GM12874 (cell line): ENCODE results near the gene QPCT.

Source experiments
- CTCF ChIP-seq: IDR thresholded peaks from 2 replicates; pipeline ENCODE4 v1.5.1; 2011; ENCODE audit warnings: low read depth, mild to moderate bottlenecking, control low read depth, low read length, moderate library complexity; ENCODE audit not compliant: insufficient read depth

The QPCT gene

GRCh38 chr2:37361994-37362698, 17.7 kb downstream of the QPCT start:
- no peak for TF ChIP-seq CTCF

GRCh38 chr2:37364351-37364750, 19.9 kb downstream of the QPCT start:
- no peak for TF ChIP-seq CTCF

DNA sequence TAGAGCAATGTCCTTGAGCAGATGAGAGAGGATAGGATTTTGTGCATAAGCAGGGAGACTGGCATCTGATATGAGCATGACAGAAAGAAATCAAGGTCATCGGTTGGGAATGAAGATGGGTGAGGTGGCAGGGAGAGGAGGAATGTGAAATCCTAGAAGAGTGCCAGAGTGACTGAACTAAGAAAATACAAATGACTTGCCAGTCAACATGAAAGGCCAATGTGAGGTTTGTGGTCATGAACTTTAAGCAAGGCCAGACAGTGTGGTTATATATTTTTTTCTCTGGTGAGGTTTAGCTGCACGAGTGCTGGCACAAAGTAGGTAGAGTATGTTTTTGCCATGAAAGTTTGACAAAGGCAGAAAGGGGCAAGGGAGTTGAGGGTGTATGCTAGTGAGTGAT, 21.2 kb downstream of the QPCT start:
- TF ChIP-seq CTCF = no peak

DNA sequence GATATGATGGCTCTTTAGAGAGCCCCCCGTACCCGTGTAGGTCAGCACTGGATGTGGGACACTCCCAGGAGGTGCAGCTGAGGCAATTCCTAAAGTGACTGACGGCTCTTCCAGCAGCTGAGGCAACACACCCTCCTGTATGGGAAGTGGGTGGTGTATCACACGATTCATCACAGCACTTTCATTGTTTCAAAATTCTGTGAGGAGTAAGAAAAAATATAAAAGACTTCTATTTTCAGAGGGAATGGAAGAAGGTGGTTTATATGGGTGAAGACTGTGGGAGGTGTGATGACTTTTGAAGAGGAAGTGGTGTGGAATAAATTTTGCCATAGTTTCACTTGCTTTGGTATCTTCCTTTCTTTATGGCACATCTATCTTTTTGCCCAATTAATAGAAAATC, 22.3 kb downstream of the QPCT start:
- no peak for TF ChIP-seq CTCF

DNA sequence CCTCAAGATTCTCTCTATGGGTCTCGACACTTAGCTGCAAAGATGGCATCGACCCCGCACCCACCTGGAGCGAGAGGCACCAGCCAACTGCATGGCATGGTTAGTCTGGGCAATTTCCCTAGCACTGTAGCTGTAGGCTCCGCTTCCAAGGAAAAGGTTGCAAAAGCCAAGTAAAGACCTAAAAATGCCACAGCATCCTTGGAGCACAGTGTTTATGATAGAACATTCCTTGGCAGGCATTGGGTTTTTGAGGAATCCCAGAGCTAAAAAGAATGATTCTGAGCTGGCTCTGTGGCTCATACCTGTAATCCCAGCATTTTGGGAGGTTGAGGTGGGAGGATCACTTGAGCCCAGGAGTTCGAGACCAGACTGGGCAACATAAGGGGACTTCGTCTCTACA, 22.9 kb downstream of the QPCT start:
- no peak for TF ChIP-seq CTCF

DNA sequence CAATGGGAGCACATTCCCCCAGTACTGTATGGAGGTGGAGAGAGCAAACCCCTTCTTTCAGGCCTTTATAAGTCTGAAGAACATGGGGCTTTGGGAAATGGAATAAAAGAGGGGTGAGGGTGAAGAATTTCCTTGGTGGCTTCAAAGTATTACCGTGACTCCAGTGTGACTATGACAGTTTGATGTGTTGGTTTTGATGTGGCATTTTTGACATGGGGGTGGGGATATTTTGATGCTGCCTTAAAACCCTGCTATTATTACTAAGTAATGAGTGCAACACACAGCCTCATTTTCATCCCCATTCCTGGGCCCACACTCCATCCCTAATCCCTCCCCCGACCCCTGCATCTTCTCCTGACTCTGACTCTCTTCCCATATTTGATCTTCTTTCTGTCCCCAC, 23.6 kb downstream of the QPCT start:
- no peak for TF ChIP-seq CTCF

GRCh38 chr2:37370666-37371065, 26.2 kb downstream of the QPCT start:
- TF ChIP-seq CTCF = no peak
